ENCODE results near the gene LTBP1.

LTBP1 gene

DNA sequence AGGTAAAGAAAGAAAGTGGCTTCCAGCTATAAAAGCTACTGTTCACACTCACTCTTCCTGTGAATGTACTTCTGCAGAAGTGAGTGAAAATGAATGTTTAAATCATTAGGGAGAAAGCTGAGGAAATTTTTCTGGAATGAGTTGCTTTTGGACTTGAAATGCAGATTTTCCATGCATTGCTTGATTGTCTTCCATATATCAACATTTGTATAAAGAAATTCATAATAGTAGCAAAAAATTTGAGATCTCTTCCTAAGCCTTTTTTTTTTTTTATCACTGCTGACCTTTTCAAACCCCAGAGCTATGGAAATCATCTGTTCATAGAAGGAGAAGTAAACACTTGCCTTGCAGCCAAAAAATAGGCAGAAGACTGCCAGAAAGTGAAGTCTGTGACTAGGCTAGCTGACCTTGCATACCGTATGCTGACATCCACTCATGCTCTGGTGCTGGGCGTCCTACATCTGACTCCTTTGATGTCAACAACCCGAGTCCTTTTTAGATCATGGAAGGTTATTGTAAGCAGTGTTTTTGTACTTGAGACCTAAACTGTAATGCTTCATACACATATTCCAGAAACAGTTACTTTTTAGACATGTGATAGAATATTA is 375.2 kb downstream of the LTBP1 start:
- peak in 1 of 5 experiments; percentile 41 for DNase-seq

- DNase-seq: peak in 1 of 5 experiments; percentile 78
Observed at GRCh38 chr2:33322612-33323011, 375.9 kb downstream of the LTBP1 start.

DNA sequence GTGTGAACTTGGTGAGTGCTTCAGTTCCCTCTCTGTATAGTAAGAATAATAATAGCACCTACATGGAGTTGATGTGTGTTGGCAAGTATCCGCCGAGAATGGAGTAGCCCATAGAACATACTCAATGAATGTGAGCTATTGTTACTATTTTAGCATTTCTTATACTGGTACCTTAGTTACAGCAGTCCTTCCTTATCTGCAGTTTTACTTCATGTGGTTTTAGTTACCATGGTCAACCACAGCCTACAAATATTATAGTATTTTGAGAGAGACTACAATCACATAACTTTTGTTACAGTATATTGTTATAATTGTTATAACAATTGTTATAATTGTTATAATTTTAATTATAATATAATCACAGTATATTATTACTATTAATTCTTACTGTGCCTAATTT is 377.2 kb downstream of the LTBP1 start:
- DNase-seq: peak in 1 of 5 experiments; percentile 52

GRCh38 chr2:33326100-33326499 is 379.3 kb downstream of the LTBP1 start:
- DNase-seq: no peak

DNA sequence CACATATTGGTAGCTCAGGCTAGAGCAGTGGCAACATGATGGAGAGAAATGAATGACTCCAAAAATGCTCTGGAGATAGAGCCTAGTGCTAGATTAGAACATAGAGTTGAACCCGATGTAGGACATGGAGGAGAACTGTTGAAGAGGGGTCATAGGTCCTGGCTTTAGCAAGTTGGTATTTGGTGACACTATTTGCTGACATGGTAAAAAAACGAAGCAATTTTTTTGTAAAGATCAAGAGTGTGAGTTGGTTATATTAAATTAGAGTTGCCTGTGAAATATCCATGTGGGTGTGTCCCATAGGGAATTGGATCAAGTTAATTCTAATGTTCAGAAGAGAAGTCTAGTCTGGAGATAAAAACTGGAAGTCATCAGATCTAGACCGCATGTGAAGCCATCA is 386.7 kb downstream of the LTBP1 start:
- DNase-seq: no peak

- DNase-seq: no peak
Observed at GRCh38 chr2:33334083-33334482, 387.3 kb downstream of the LTBP1 start.

DNA sequence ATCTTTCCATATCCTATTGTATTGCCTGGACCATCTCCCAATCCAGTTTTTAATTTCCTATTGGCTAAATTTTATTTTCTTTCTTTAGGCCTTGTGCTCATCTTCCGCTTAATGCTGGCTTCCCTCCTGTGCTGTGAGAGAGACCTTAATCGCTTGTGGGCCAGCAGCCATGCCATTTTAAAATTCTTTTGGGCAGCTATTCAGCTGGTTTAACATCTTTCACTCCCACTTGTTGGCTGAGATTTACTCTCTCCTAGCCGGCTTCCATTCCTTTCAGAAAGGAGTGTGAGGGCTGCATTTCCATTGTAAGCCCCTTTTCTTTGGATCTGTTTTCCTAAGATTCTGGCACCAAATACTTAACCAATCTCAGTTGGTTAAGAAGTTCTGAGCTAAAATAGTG is 388.8 kb downstream of the LTBP1 start:
- no peak for DNase-seq

DNA sequence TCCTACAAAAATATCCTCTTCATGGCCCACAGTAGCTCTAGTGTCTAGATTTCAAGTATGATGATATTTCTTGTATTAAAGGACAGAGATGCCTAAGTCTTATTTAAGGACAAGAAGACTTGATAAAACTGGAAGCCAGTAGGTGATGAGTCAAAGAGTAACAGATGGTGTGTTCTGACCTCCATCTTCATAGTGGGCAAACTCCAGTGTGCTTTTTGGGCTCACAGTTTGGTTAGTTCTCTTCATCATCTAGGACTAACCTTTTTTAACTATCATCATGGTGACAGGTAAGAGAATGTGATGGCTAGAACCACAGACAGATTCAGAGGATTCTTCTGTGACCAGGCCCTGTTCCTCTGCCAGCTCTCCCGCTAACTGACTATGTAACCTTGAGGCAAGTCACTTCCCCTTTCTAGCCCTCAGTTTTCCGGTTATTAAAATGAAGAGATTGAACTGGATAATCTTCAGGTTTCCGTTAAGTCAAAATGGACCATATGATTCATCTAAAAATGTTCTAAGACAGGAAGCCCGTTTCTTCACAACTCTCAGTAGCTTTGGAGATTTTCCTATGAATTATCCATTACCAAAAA is 389.4 kb downstream of the LTBP1 start:
- peak in 1 of 5 experiments; percentile 49 for DNase-seq

DNA sequence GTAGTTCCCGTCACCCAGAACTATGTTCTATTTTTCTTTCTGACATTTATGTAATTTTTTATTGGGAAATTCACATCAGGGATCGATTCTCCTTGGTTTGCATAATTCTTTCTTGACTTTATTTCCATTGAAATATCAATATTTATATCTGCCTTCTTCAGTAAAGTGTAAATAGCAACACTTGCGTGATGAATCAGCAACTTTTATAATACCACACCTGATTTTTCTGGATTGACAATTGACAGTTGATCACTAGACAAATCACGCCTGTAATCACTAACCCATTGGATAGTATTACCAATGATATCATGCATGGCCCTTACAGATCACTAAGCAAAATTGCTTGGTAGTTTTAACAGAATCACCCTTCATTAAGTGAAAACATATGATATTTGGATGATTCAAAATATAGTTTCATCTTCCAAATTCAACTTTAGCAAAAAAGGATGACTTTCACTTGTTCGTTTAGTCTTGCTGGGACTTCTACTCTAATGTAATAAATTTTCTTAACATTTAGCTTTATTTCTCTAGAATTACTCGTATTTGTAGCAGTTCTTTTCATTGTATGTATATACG is 390.7 kb downstream of the LTBP1 start:
- DNase-seq: no peak

- DNase-seq: no peak
Observed at GRCh38 chr2:33337981-33338380, 391.2 kb downstream of the LTBP1 start.

DNA sequence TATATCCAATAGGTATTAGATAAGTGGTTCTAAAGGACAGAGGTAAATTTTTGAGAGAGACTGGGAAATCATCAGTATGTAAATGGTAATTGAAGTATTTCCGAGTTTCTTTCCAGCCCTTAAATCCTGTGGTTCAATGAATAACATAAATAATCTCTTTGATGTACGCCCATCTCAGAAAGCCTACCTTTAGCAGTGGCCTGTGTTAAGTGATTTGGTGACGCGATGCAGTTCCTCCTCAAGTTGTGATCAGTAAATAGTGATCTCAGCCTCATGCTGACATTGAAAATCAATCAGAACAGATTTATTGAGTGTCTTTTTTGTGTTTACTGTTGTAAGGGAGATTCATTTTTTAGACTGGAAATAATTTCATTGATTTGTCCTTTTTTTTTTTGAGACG is 392.5 kb downstream of the LTBP1 start:
- DNase-seq: no peak

DNA sequence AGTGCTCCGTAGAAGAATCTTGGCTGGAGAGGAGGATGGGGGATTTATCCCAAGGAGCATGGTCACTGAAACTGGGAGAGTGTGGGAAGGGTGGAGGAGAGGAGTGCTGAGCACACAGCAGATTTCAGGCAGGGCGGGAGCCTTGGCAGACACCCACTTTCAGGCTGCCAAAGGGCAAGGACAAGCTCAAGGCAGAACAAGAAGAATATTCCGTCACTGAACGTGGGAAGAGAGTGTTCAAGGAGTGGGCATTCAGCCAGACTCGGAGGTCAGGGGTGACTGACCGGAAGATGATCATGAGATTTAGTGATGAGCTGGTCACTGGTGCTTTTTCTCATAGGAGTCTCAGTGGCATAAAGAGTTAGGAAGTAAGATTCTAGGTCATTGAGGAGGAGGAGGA is 393.5 kb downstream of the LTBP1 start:
- DNase-seq: no peak

GRCh38 chr2:33342171-33342570 is 395.4 kb downstream of the LTBP1 start:
- DNase-seq: no peak

GRCh38 chr2:33342705-33343104 is 396.0 kb downstream of the LTBP1 start:
- DNase-seq: no peak

DNA sequence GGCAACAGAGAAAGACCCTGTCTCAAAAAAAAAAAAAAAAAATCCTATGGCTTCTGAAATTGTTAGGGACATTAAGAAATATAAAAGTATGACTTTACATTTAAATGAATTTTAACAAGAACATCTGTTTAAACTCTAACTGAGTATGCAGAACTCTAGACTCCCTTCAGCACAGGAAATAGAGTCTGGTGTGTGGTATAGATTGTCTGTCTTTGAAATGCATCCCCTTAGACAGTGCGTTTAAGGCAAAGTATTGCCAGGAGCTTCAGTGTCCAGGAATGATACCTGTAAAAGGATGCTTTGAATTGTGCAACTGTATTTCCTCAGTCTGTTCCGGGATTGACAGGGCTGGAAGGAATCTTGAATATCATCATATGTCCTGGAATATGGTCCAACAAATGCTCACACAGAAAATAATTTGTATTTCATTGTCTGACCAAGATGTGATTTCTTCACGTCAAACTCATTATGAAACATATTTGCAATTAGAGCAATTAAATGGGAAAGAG is 396.7 kb downstream of the LTBP1 start:
- DNase-seq: no peak

DNA sequence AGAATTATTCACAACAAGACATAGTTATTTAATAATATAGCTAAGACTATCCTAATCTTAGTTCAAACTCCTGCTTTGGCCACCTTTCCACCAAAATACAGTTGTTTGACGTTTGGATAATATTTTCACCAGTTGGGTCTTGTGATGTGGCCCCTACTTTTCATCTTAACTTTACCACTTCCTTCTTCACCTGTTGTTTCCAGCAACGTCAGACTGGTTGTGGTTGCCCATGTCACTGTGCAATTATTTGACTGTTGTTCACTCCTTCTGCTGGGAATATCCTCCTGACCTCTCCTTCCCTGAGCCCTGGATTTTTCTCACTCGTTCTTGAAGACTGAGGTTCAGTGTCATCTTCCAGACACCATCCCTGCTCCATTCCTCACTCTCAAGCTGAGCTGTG is 397.5 kb downstream of the LTBP1 start:
- peak in 1 of 5 experiments; percentile 54 for DNase-seq

- no peak for DNase-seq
Observed at GRCh38 chr2:33347856-33348255, 401.1 kb downstream of the LTBP1 start.

GRCh38 chr2:33350632-33351031 is 403.9 kb downstream of the LTBP1 start:
- no peak for DNase-seq

GRCh38 chr2:33351781-33352180 is 405.0 kb downstream of the LTBP1 start:
- DNase-seq: no peak

- no peak for DNase-seq
Observed at GRCh38 chr2:33354981-33355380, 408.2 kb downstream of the LTBP1 start.

- no peak for DNase-seq
Observed at GRCh38 chr2:33358878-33359277, 412.1 kb downstream of the LTBP1 start.

GRCh38 chr2:33363325-33364298 is 416.9 kb downstream of the LTBP1 start:
- DNase-seq: no peak
